Fibroblast of villous mesenchyme (primary cell): ENCODE results near the gene TRAT1. TPM values are rescaled to one million over a fixed set of nuclear protein-coding genes. Genes with fewer than 3 reads are reported as not detected.

Source experiments
- DNase-seq: peaks from one replicate; pipeline ENCODE4 v3.0.0-alpha.2; 2010; ENCODE audit warnings: low read depth
- H3K4me3 ChIP-seq: 2 replicates; pipeline ENCODE4 v1.5.1; 2011; ENCODE audit warnings: low read depth, mild to moderate bottlenecking, low read length
- CTCF ChIP-seq: IDR thresholded peaks from 2 replicates; pipeline ENCODE4 v1.5.1; 2012; ENCODE audit warnings: low read depth, mild to moderate bottlenecking, low read length; ENCODE audit not compliant: insufficient read depth
- total RNA-seq: library from RNA; depleted of rRNA; stranded (reverse); fragments of >200 nt; gene quantifications from 2 replicates; pipeline ENCODE4 v1.2.3, GENCODE V29; 2012

The TRAT1 gene
- not detected in 2 replicates for total RNA-seq

GRCh38 chr3:108822123-108822897 lies at the start of gene TRAT1:
Gene TRAT1, plus strand, starts transcription at chr3:108822786. Its CDS starts 142 bp downstream, at chr3:108822928.
- TF ChIP-seq CTCF = no peak
- DNase-seq = no peak
- no peak within 1 kb of the TSS for H3K4me3 ChIP-seq

GRCh38 chr3:108775649-108776048 lies 46.9 kb upstream of the TRAT1 start:
- no peak for TF ChIP-seq CTCF
- DNase-seq = no peak
- H3K4me3 ChIP-seq = no peak overlapping the region

GRCh38 chr3:108779496-108779895 lies 43.1 kb upstream of the TRAT1 start:
- DNase-seq = no peak
- no peak overlapping the region for H3K4me3 ChIP-seq
- no peak for TF ChIP-seq CTCF

GRCh38 chr3:108780235-108780634 lies 42.4 kb upstream of the TRAT1 start:
- TF ChIP-seq CTCF = no peak
- DNase-seq = no peak

GRCh38 chr3:108791473-108791872 lies 31.1 kb upstream of the TRAT1 start:
- no peak for DNase-seq
- no peak overlapping the region for H3K4me3 ChIP-seq
- no peak for TF ChIP-seq CTCF

More at GRCh38 chr3:108780235-108780634, 42.4 kb upstream of the TRAT1 start:
- no peak overlapping the region for H3K4me3 ChIP-seq

- TF ChIP-seq CTCF = no peak
- DNase-seq = no peak
- H3K4me3 ChIP-seq = no peak overlapping the region
These were observed 18.1 kb upstream of the TRAT1 start for GRCh38 chr3:108804437-108804836.

- TF ChIP-seq CTCF = no peak
- no peak for DNase-seq
- H3K4me3 ChIP-seq = no peak overlapping the region
These were observed 17.6 kb upstream of the TRAT1 start for GRCh38 chr3:108804966-108805365.
